Natural killer cell (primary cell): ENCODE results near the gene TBX4. TPM values are rescaled to one million over a fixed set of nuclear protein-coding genes. Genes with fewer than 3 reads are reported as not detected.

Experiments used
- ATAC-seq, 3 donors: fragments of 150-1000 bp in 2 of 3; fragments of 200-7000 bp in 1 of 3; cut with Tn5 transposase; 1 replicate in 1 of 3; 2 replicates in 2 of 3; pipeline ENCODE4 v1.10.0; 2021; ENCODE audit warnings: mild to moderate bottlenecking in 2 of 3, moderate library complexity in 2 of 3
- DNase-seq, 2 donors: peaks; one replicate each; pipeline versions ENCODE4 v3.0.0 to v3.0.0-alpha.2; 2013 to 2021; ENCODE audit warnings: mixed read lengths in 1 of 2
- H3K27ac ChIP-seq: one replicate; pipeline ENCODE4 v1.5.1; 2013; ENCODE audit warnings: mild to moderate bottlenecking, low read length
- H3K27me3 ChIP-seq: one replicate; pipeline ENCODE4 v1.6.1; 2013; ENCODE audit warnings: low read length; ENCODE audit not compliant: control insufficient read depth, insufficient read depth
- H3K36me3 ChIP-seq: one replicate; pipeline ENCODE4 v1.6.1; 2013; ENCODE audit warnings: low read length; ENCODE audit not compliant: control insufficient read depth, insufficient read depth
- H3K4me1 ChIP-seq: one replicate; pipeline ENCODE4 v1.6.1; 2013; ENCODE audit warnings: low read length; ENCODE audit not compliant: control insufficient read depth, insufficient read depth
- H3K4me3 ChIP-seq: one replicate; pipeline ENCODE4 v1.5.1; 2013; ENCODE audit warnings: low read length
- H3K9me3 ChIP-seq: one replicate; pipeline ENCODE4 v1.6.1; 2013; ENCODE audit warnings: low read length; ENCODE audit not compliant: control insufficient read depth, insufficient read depth
- H3K27ac Mint-ChIP-seq, 2 donors: one replicate each; pipeline ENCODE4 v1.8.0; 2022; ENCODE audit warnings: mild to moderate bottlenecking in 2 of 2, mixed read lengths in 2 of 2, moderate library complexity in 1 of 2
- H3K27me3 Mint-ChIP-seq, 2 donors: one replicate each; pipeline ENCODE4 v1.8.0; 2022; ENCODE audit warnings: low read depth in 2 of 2, mixed read lengths in 2 of 2
- H3K36me3 Mint-ChIP-seq: one replicate; pipeline ENCODE4 v1.8.0; 2022; ENCODE audit warnings: mixed read lengths
- H3K4me1 Mint-ChIP-seq, 2 donors: one replicate each; pipeline ENCODE4 v1.8.0; 2022; ENCODE audit warnings: mixed read lengths in 2 of 2
- H3K4me3 Mint-ChIP-seq: one replicate; pipeline ENCODE4 v1.8.0; 2022; ENCODE audit warnings: mild to moderate bottlenecking, moderate library complexity, mixed read lengths
- H3K9me3 Mint-ChIP-seq, 2 donors: one replicate each; pipeline ENCODE4 v1.8.0; 2022; ENCODE audit warnings: mixed read lengths in 2 of 2
- CTCF ChIP-seq: fragments of 200-600 bp; IDR thresholded peaks from one replicate; pipeline ENCODE4 v1.8.0; 2022; ENCODE audit warnings: antibody characterized with exemption
- WGBS: methylation state at CpG from one replicate; pipeline ENCODE4 v1.1.7; 2013; ENCODE audit warnings: missing lambda C conversion rate; ENCODE audit not compliant: insufficient coverage; 5-methylcytosine and 5-hydroxymethylcytosine counted together
- intact Hi-C: fragments of 100-400 bp; cut with micrococcal nuclease; formaldehyde crosslinking; loops from one replicate; pipeline ENCODE4 v1.14.2; 2022
- total RNA-seq, 4 donors: library from RNA; stranded (reverse); fragments of 120-200 nt in 1 of 4; gene quantifications; one replicate each; pipeline versions ENCODE4 v1.2.3 to v1.2.4, GENCODE V29; 2013 to 2022

The TBX4 gene
- total RNA-seq, 3 donors from 2014 or later (not counting 1 experiment from before 2014, with no cell fraction given): not detected

GRCh38 chr17:61474235-61474927, 22.2 kb downstream of the TBX4 start:
- Histone ChIP-seq H3K4me3 (no peak overlapping the region), H3K27me3 (no peaks in the 10 kb centered on the region), H3K36me3 (no peaks in the 10 kb centered on the region), H3K9me3 (no peaks in the 10 kb centered on the region), H3K27ac (no peak overlapping the region), H3K4me1 (no peaks in the 10 kb centered on the region)
- Mint-ChIP-seq H3K4me3 (no peak overlapping the region), H3K9me3 (no peaks in the 10 kb centered on the region), H3K27ac (no peak overlapping the region), H3K36me3 (no peaks in the 10 kb centered on the region), H3K4me1 (peaks cover 0 to 4% of the 10 kb centered on the region in 2 donors), H3K27me3 (peaks cover 15 to 16% of the 10 kb centered on the region in 2 donors)
- no peak for DNase-seq
- 92% methylated on average over 12 of the region's 12 CpGs for WGBS
- ATAC-seq: no peak
- intact Hi-C loops: no loop called here
- no peak for TF ChIP-seq CTCF

GRCh38 chr17:61474934-61475333, 22.7 kb downstream of the TBX4 start:
- peaks cover 15 to 16% of the 10 kb centered on the region in 2 donors for H3K27me3 Mint-ChIP-seq
- TF ChIP-seq CTCF: no peak
- Histone ChIP-seq H3K27me3 (no peaks in the 10 kb centered on the region), H3K9me3 (no peaks in the 10 kb centered on the region), H3K36me3 (no peaks in the 10 kb centered on the region), H3K4me3 (no peak overlapping the region), H3K4me1 (no peaks in the 10 kb centered on the region), H3K27ac (no peak overlapping the region)
- no peak overlapping the region for H3K4me3 Mint-ChIP-seq
- ATAC-seq (no peak), DNase-seq (no peak)
- peaks cover 0 to 4% of the 10 kb centered on the region in 2 donors for H3K4me1 Mint-ChIP-seq
- no peak overlapping the region for H3K27ac Mint-ChIP-seq
- H3K9me3 Mint-ChIP-seq: no peaks in the 10 kb centered on the region
- intact Hi-C loops: no loop called here
- 77% methylated on average over 6 of the region's 6 CpGs for WGBS
- no peaks in the 10 kb centered on the region for H3K36me3 Mint-ChIP-seq

- ATAC-seq (no peak), DNase-seq (no peak)
- Mint-ChIP-seq H3K4me1 (peaks cover 0 to 4% of the 10 kb centered on the region in 2 donors), H3K9me3 (no peaks in the 10 kb centered on the region), H3K4me3 (no peak overlapping the region), H3K27me3 (peaks cover 15 to 16% of the 10 kb centered on the region in 2 donors), H3K36me3 (no peaks in the 10 kb centered on the region), H3K27ac (no peak overlapping the region)
- intact Hi-C loops: no loop called here
- H3K4me1 ChIP-seq: no peaks in the 10 kb centered on the region
- no peak for TF ChIP-seq CTCF
- no peaks in the 10 kb centered on the region for H3K9me3 ChIP-seq
- H3K36me3 ChIP-seq: no peaks in the 10 kb centered on the region
- 72% methylated on average over 6 of the region's 8 CpGs for WGBS
- no peak overlapping the region for H3K27ac ChIP-seq
- H3K4me3 ChIP-seq: no peak overlapping the region
- no peaks in the 10 kb centered on the region for H3K27me3 ChIP-seq
Measured at GRCh38 chr17:61475726-61476125, 23.5 kb downstream of the TBX4 start.
